ENCODE data around the gene TNS4.

TNS4 gene

DNA sequence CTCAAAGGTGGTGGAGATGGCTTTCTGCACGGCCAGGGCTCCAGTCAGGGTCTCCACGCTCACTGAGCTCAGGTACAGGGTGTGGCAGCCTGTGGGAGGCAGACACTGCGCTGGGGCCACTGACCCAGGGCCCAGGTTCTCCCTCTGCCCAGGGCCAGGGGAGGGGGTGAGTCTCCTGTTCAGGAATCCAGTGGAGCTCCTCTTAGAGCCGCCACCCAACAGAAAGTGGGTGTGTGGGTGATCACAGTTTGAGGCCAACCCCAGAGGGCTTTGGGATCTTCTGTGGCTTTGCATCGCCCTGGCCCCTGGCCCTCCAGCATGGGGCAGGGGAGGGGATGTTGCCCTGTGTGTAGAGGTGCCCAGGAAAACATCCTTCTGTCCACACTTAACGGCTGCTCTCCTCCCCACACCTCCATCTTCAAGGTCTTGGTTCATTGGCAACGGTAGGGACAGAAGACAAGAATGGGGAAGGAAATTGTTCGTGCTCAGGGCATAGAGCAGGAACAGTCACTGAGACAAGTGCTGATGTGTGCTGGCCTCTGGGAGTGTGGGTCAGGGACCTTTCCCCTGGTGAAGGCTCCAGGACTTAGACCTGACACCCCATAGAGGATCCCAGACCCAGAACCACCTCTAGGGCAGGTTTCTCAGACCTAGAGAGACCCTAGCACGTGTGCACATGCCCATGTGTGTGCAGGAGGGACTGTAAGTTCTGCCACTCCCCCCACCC, 21.5 kb downstream of the TNS4 start:
- POLR2A ChIA-PET = no interaction called here
- CTCF ChIA-PET = interaction anchor here (0.8 to 1.3 kb wide), 2 partner anchors 15 to 52 kb away, joined by 3 to 4 read pairs; no protein-coding TSS in a partner anchor
- no peak for DNase-seq (ENCODE audit: extremely low spot score)
- TF ChIP-seq, protein P1, sequence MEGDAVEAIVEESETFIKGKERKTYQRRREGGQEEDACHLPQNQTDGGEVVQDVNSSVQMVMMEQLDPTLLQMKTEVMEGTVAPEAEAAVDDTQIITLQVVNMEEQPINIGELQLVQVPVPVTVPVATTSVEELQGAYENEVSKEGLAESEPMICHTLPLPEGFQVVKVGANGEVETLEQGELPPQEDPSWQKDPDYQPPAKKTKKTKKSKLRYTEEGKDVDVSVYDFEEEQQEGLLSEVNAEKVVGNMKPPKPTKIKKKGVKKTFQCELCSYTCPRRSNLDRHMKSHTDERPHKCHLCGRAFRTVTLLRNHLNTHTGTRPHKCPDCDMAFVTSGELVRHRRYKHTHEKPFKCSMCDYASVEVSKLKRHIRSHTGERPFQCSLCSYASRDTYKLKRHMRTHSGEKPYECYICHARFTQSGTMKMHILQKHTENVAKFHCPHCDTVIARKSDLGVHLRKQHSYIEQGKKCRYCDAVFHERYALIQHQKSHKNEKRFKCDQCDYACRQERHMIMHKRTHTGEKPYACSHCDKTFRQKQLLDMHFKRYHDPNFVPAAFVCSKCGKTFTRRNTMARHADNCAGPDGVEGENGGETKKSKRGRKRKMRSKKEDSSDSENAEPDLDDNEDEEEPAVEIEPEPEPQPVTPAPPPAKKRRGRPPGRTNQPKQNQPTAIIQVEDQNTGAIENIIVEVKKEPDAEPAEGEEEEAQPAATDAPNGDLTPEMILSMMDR (IDR thresholded peaks at IDR 0.05; ENCODE audit: control extremely low read depth, extremely low read depth, low read depth, missing control alignments) = no peak

DNA sequence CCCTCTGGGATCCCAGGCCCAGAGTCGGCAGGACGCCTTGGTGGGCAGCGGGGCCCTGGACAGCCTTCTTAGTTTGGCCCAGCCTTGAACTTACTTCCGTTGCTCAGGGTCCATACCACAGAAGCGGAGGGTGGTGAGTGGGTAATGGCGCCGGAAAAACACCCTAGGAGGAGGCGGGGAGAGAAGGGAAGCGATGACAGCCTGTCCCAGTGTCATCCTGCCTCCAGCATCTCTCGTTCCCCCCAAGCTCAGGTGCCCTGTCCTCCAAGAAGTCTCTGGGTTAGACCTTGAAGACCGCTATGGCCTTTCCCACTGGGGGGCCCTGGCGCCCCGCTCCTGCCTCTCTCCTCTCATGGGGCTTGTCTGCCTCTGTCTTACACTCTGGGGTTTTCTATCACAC, 22.9 kb downstream of the TNS4 start:
- ChIA-PET POLR2A (no interaction called here), CTCF (interaction anchor here (2.7 to 2.9 kb wide), 3 partner anchors 18 to 81 kb away, joined by 12 to 29 read pairs (median 24); no protein-coding TSS in a partner anchor)
- TF ChIP-seq, protein P1 (IDR thresholded peaks at IDR 0.05; ENCODE audit: control extremely low read depth, extremely low read depth, low read depth, missing control alignments) = no peak
- no peak for DNase-seq (ENCODE audit: extremely low spot score)

DNA sequence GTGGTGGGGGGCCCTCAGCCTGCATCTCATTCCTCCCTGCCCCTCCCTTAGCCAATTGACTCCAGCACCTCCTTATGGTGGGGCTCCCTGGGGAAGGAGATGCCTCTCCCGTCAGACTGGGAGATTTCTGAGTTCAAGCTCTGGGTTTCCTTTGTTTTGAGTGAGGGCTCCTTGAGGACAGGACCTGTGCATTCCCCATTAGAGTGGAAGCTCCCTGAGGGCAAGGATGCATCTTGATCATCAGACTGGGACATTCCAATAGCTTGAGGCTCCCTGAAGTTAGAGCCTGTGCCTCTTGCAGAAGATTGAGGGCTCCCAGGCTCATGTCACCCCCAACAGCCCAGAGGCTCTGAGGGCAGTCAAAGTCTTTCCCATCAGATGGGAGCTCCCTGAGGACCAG, 23.6 kb downstream of the TNS4 start:
- DNase-seq (ENCODE audit: extremely low spot score) = no peak
- TF ChIP-seq, protein P1 (IDR thresholded peaks at IDR 0.05; ENCODE audit: control extremely low read depth, extremely low read depth, low read depth, missing control alignments) = no peak
- ChIA-PET CTCF (interaction anchor here (1.6 to 2.9 kb wide), 5 partner anchors 19 to 82 kb away, joined by 4 to 29 read pairs (median 12); no protein-coding TSS in a partner anchor), POLR2A (no interaction called here)

DNA sequence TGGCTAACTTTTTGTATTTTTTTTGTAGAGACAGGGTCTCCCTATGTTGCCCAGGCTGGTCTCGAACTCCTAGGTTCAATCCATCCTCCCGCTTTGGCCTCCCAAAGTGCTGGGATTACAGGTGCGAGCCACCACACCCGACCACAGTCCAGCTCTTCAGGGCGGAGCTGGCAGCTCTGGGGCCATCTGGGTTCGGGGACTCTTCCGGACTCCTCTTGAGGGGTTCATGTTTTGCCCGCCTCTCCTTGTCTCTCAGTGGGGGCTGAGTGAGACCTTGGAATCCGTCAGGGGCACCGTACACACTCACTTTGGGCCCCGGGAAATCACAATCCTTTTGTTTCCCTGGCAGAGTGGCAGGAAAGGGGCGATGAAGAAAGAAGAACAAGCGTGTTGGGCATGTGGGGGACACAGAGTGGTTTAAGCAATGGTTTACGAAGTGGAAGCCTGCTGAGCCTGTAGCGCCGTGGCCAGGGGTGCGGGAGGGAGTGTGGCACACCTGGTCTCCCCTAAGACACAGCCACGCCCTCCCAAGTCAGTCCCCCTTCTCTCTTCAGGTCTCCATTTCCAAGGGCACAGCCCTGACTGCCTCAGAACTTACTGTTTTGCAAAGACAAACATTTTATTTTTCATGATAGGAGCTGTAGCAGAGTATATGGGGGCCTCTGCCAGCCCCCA, 26.1 kb downstream of the TNS4 start:
- CTCF ChIA-PET = interaction anchor here (0.6 to 2.9 kb wide), 27 partner anchors 10 to 300 kb away, joined by 3 to 29 read pairs (median 5); partner anchors contain the start of gene GJD3
- no peak for DNase-seq (ENCODE audit: extremely low spot score)
- TF ChIP-seq, protein P1 (IDR thresholded peaks at IDR 0.05; ENCODE audit: control extremely low read depth, extremely low read depth, low read depth, missing control alignments) = no peak
- POLR2A ChIA-PET = interaction anchor here (0.6 to 0.7 kb wide), 3 partner anchors 12 to 147 kb away, joined by 3 to 5 read pairs (median 4); no protein-coding TSS in a partner anchor

DNA sequence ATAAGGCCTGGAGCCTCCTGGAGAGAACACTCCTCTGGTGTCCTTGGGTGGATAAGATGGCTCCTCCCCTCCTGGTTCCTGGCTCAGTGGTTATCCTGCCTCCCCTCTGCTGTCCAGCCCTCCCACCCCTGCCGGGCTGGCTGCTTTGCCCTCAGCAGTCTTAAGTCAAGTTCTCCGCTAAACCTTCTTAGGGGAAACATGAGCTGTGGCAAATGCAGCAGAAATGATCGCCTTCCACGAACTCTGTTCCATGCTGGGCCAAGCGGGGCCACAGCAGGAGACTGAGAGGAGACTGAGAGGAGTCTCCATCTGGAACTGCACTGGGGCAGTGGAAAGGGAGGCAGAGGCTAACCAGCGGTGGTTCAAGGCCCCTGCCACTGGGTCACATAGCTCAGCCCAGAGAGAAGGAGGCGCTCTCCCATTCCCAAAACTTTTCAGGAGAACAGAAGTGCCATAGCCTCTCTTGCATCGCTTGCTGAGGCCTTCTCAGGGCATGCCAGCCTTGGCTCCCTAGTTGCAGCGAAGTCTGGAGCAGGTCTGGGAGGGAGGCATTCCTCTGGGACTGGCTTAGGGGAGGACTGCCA, 26.9 kb downstream of the TNS4 start:
- CTCF ChIA-PET = interaction anchor here (0.6 to 1.4 kb wide), 3 partner anchors 10 to 59 kb away, joined by 3 to 5 read pairs (median 3); no protein-coding TSS in a partner anchor
- POLR2A ChIA-PET = no interaction called here
- TF ChIP-seq, protein P1 (IDR thresholded peaks at IDR 0.05; ENCODE audit: control extremely low read depth, extremely low read depth, low read depth, missing control alignments) = no peak
- DNase-seq (ENCODE audit: extremely low spot score) = no peak

DNA sequence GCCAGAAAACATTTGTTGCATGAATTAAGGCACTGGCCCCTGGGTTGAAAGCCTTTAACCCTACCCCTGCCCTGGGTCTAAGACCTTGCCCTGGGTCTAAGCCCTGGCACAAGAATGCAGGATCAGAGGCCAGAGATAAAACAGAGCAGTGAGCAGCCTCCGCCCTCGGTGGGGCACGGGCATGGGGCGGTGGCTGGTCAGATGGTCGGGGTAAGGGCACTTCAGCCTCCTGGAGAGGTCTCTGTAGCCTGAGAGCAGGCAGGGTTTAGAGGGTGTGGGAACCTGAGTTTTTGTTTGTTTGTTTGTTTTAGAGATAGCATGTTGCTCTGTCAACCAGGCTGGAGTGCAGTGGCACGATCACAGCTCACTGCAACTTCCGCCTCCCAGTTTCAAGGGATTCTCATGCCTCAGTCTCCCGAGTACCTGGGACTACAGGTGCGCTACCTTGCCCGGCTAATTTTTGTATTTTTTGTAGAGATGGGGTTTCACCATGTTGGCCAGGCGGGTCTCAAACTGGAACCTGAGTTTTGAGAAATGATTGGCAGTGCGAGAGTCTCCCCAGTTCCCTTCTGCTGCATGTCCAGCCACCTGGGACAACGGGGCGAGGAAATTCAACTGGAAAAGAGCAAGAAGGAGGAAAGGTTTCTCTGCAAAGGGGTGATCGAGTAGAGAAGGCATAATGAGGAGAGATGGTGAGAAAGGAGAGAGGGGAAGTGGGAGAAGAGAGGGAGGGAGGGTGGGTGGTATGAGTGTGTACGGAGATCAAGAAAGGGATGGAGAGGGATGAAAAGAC, 27.7 kb downstream of the TNS4 start:
- no peak for DNase-seq (ENCODE audit: extremely low spot score)
- TF ChIP-seq, protein P1 (IDR thresholded peaks at IDR 0.05; ENCODE audit: control extremely low read depth, extremely low read depth, low read depth, missing control alignments) = no peak
- ChIA-PET POLR2A (no interaction called here), CTCF (no interaction called here)
